ENCODE measurements around the gene TRPV2. TPM values are rescaled to one million over a fixed set of nuclear protein-coding genes. Genes with fewer than 3 reads are reported as not detected.

The TRPV2 gene
- total and polyA plus RNA-seq, 9 of the 15 experiments (the other 6 are each of a cell fraction or from before 2014, with no cell fraction given) = 10.0 to 97.5 (median 30.3) TPM

DNA sequence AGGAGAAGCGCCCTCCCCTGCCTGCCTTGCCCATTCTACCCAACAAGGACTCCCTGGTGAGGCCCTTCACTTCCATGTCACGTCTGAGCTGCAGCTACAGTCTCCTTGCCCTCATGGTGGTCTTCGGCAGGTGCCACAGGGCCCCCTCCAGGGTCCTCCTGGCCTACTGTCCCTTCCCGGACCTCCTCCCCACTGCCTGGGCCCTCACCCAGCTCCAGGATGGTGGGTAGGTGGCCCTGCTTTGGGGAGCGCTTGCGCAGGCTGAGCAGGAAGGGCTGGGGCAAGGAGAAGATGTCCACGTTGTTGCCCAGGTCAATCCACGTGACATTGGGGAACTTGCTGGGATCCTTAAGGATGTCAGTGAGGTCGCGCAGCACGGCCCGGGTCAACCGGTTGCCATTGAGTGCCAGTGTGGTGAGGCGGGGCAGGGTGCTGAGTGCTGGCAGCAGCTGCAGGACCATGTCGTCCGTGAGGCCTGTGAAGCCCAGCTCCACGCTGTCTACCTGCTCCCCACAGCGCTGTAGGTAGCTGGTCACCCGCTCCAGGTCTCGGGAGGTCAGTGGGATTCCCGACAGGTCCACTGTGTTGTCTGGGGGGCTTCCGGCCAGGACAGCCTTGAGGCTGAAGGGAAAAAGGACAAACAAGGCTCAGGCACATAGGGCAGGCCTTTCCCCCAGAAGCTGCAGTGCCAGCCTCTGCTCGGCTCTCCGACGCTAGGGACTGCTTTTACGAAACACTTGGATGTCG is 28.3 kb downstream of the TRPV2 start (continued):
- TF ChIP-seq, protein P1, sequence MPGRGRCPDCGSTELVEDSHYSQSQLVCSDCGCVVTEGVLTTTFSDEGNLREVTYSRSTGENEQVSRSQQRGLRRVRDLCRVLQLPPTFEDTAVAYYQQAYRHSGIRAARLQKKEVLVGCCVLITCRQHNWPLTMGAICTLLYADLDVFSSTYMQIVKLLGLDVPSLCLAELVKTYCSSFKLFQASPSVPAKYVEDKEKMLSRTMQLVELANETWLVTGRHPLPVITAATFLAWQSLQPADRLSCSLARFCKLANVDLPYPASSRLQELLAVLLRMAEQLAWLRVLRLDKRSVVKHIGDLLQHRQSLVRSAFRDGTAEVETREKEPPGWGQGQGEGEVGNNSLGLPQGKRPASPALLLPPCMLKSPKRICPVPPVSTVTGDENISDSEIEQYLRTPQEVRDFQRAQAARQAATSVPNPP (IDR thresholded peaks at IDR 0.05; ENCODE audit: borderline replicate concordance, insufficient read depth, insufficient read length) = no peak
- peak; percentile 72 for TF ChIP-seq POLR2A (conservative IDR thresholded peaks at IDR 0.05)
- TF ChIP-seq CEBPG (CRISPR knock-in tag; IDR thresholded peaks at IDR 0.05) = no peak
- no peak for TF ChIP-seq CEBPG (tag; conservative IDR thresholded peaks at IDR 0.05 in 1 of 2, IDR thresholded peaks at IDR 0.05 in 1 of 2)
- TF ChIP-seq RAD21 (CRISPR knock-in tag; conservative IDR thresholded peaks at IDR 0.05 in 1 of 2, IDR thresholded peaks at IDR 0.05 in 1 of 2) = no peak
- TF ChIP-seq POU5F1 (IDR thresholded peaks at IDR 0.05; ENCODE audit: borderline replicate concordance, low read depth, low read length, partially characterized antibody) = no peak
- peak; percentile 65 for TF ChIP-seq FIP1L1 (IDR thresholded peaks at IDR 0.05; ENCODE audit: low read depth, low read length, poor library complexity, severe bottlenecking)
- peak; percentile 71 for TF ChIP-seq SUPT5H (IDR thresholded peaks at IDR 0.05)
- no peak for TF ChIP-seq ZNF507 (tag; conservative IDR thresholded peaks at IDR 0.05)
- no peak for TF ChIP-seq ZNF134 (CRISPR knock-in tag; conservative IDR thresholded peaks at IDR 0.05)
- no peak for TF ChIP-seq ZNF263 (CRISPR knock-in tag; IDR thresholded peaks at IDR 0.05; ENCODE audit: borderline replicate concordance)
- TF ChIP-seq ZNF197 (CRISPR knock-in tag; IDR thresholded peaks at IDR 0.05; ENCODE audit: low read depth) = no peak
- peak; percentile 92 for TF ChIP-seq RBM22 (IDR thresholded peaks at IDR 0.05; ENCODE audit: low read depth, low read length, poor library complexity, severe bottlenecking)
- TF ChIP-seq CBX2 (IDR thresholded peaks at IDR 0.05; ENCODE audit: insufficient read depth, low read length, poor library complexity, severe bottlenecking) = no peak
